Coronary artery (tissue), 2 donors: Measurements from ENCODE around the gene ZBTB44.

Source experiments
- DNase-seq: peaks from one replicate; pipeline ENCODE4 v3.0.0-alpha.2; 2017; ENCODE audit warnings: low spot score
- H3K27ac ChIP-seq, 2 donors: fragments of 200-600 bp; sonication (generic); one replicate each; pipeline ENCODE4 v1.5.1; 2016 to 2019
- H3K4me3 ChIP-seq: fragments of 200-600 bp; sonication (generic); 2 replicates; pipeline ENCODE4 v1.5.1; 2016; ENCODE audit warnings: mild to moderate bottlenecking, moderate library complexity
- CTCF ChIP-seq: fragments of 200-600 bp; sonication (generic); IDR thresholded peaks from one replicate; pipeline ENCODE4 v1.5.1; 2019; ENCODE audit warnings: antibody characterized with exemption

ZBTB44 gene

GRCh38 chr11:130179396-130180306, 135.1 kb downstream of the ZBTB44 start:
- DNase-seq, result no peak
- H3K4me3 ChIP-seq, result no peak overlapping the region

GRCh38 chr11:130178441-130179339, 136.0 kb downstream of the ZBTB44 start:
- DNase-seq, result no peak
- no peak overlapping the region for H3K4me3 ChIP-seq
- no peak for TF ChIP-seq CTCF
- H3K27ac ChIP-seq, result no peak overlapping the region

More at GRCh38 chr11:130179396-130180306, 135.1 kb downstream of the ZBTB44 start:
- H3K27ac ChIP-seq, result peak overlapping the region in 1 of 2 donors; percentile 45
- no peak for TF ChIP-seq CTCF

DNA sequence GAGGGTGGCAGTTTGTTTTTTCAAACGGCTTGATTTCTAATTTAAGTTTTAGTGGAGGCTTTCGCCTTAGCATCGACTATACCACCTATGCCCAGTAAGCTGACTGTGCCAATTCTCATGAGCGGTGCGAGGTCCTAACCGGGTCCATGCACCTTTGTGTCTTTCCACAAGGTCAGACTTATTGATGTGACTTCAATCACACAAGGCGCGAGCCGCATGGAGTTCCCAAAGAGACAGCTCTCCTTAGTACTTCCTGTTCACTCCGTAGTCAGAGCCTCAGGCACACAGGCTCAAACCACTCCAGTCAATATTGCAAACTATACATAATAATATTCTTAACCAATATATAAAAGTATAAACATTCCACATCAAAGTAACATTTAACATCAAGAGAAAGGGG, 136.9 kb downstream of the ZBTB44 start:
- TF ChIP-seq CTCF, result no peak
- Histone ChIP-seq H3K27ac (no peak overlapping the region), H3K4me3 (no peak overlapping the region)
- no peak for DNase-seq
